ENCODE results near the gene DNAJC22.
A peak's percentile ranks its signal among the peaks of the same experiment; 100 is the strongest.

The DNAJC22 gene

GRCh38 chr12:49334226-49334625 is 12.5 kb upstream of the DNAJC22 start:
- no peak overlapping the region for H3K4me3 ChIP-seq
- H3K27ac ChIP-seq = no peak overlapping the region
- no peaks in the 10 kb centered on the region for H3K9me3 ChIP-seq (ENCODE audit: low read depth, low read length)
- DNase-seq (ENCODE audit: low read depth, low spot score) = no peak
- H3K36me3 ChIP-seq (ENCODE audit: insufficient read depth, low read length) = peaks cover 15% of the 10 kb centered on the region; the same call in 1 of the 2 replicates
- H3K9ac ChIP-seq (ENCODE audit: insufficient read length) = no peak overlapping the region
- TF ChIP-seq FOXP2 (optimal IDR thresholded peaks at IDR 0.05; ENCODE audit: control extremely low read depth, extremely low read length, insufficient read depth) (no peak), POLR2AphosphoS5 (IDR thresholded peaks at IDR 0.05; ENCODE audit: borderline replicate concordance, low read depth, low read length) (no peak), EZH2 (IDR thresholded peaks at IDR 0.05) (no peak)

- peaks cover 11% of the 10 kb centered on the region; the same call in 1 of the 2 replicates for H3K36me3 ChIP-seq (ENCODE audit: insufficient read depth, low read length)
- H3K27ac ChIP-seq = no peak overlapping the region
- no peak overlapping the region for H3K4me3 ChIP-seq
- no peak for TF ChIP-seq FOXP2 (optimal IDR thresholded peaks at IDR 0.05; ENCODE audit: control extremely low read depth, extremely low read length, insufficient read depth)
- TF ChIP-seq POLR2AphosphoS5 (IDR thresholded peaks at IDR 0.05; ENCODE audit: borderline replicate concordance, low read depth, low read length) = no peak
- no peak for TF ChIP-seq EZH2 (IDR thresholded peaks at IDR 0.05)
- no peaks in the 10 kb centered on the region for H3K9me3 ChIP-seq (ENCODE audit: low read depth, low read length)
- DNase-seq (ENCODE audit: low read depth, low spot score) = no peak
- no peak overlapping the region for H3K9ac ChIP-seq (ENCODE audit: insufficient read length)
Measured at GRCh38 chr12:49334681-49335080, 12.0 kb upstream of the DNAJC22 start.

- Histone ChIP-seq H3K27ac (no peak overlapping the region), H3K36me3 (ENCODE audit: insufficient read depth, low read length) (peaks cover 4% of the 10 kb centered on the region; the same call in 1 of the 2 replicates), H3K9ac (ENCODE audit: insufficient read length) (no peak overlapping the region), H3K4me3 (no peak overlapping the region), H3K9me3 (ENCODE audit: low read depth, low read length) (no peaks in the 10 kb centered on the region)
- TF ChIP-seq FOXP2 (optimal IDR thresholded peaks at IDR 0.05; ENCODE audit: control extremely low read depth, extremely low read length, insufficient read depth) (no peak), POLR2AphosphoS5 (IDR thresholded peaks at IDR 0.05; ENCODE audit: borderline replicate concordance, low read depth, low read length) (no peak), EZH2 (IDR thresholded peaks at IDR 0.05) (no peak)
- DNase-seq (ENCODE audit: low read depth, low spot score) = no peak
Measured at GRCh38 chr12:49335118-49335954, 11.4 kb upstream of the DNAJC22 start.

GRCh38 chr12:49335955-49336644 is 10.6 kb upstream of the DNAJC22 start:
- TF ChIP-seq POLR2AphosphoS5 (IDR thresholded peaks at IDR 0.05; ENCODE audit: borderline replicate concordance, low read depth, low read length) (no peak), EZH2 (IDR thresholded peaks at IDR 0.05) (no peak), FOXP2 (optimal IDR thresholded peaks at IDR 0.05; ENCODE audit: control extremely low read depth, extremely low read length, insufficient read depth) (no peak)
- peak overlapping the region; percentile 87 for H3K4me3 ChIP-seq
- no peaks in the 10 kb centered on the region for H3K9me3 ChIP-seq (ENCODE audit: low read depth, low read length)
- H3K9ac ChIP-seq (ENCODE audit: insufficient read length) = no peak overlapping the region
- H3K27ac ChIP-seq = no peak overlapping the region
- no peak for DNase-seq (ENCODE audit: low read depth, low spot score)
- H3K36me3 ChIP-seq (ENCODE audit: insufficient read depth, low read length) = no peaks in the 10 kb centered on the region

- DNase-seq (ENCODE audit: low read depth, low spot score) = no peak
- Histone ChIP-seq H3K9me3 (ENCODE audit: low read depth, low read length) (no peaks in the 10 kb centered on the region), H3K4me3 (peak within 1 kb of the TSS; percentile 87), H3K36me3 (ENCODE audit: insufficient read depth, low read length) (no peaks in the 10 kb centered on the region), H3K27ac (peak within 1 kb of the TSS; percentile 49; the same call in 1 of the 2 replicates), H3K9ac (ENCODE audit: insufficient read length) (peak within 1 kb of the TSS; percentile 70)
- TF ChIP-seq EZH2 (IDR thresholded peaks at IDR 0.05) = no peak
- peak; percentile 67 for TF ChIP-seq POLR2AphosphoS5 (IDR thresholded peaks at IDR 0.05; ENCODE audit: borderline replicate concordance, low read depth, low read length)
Measured at GRCh38 chr12:49336645-49337584, 9.8 kb upstream of the DNAJC22 start, which contains the start of gene C1QL4. C1QL4 (minus strand) TSS chr12:49337188; CDS start chr12:49336477, 711 bp downstream.

GRCh38 chr12:49338830-49339463 is 7.7 kb upstream of the DNAJC22 start:
- Histone ChIP-seq H3K9me3 (ENCODE audit: low read depth, low read length) (no peaks in the 10 kb centered on the region), H3K4me3 (no peak overlapping the region), H3K9ac (ENCODE audit: insufficient read length) (no peak overlapping the region), H3K36me3 (ENCODE audit: insufficient read depth, low read length) (no peaks in the 10 kb centered on the region), H3K27ac (peak overlapping the region; percentile 15; the same call in 1 of the 2 replicates)
- DNase-seq (ENCODE audit: low read depth, low spot score) = no peak
- TF ChIP-seq POLR2AphosphoS5 (IDR thresholded peaks at IDR 0.05; ENCODE audit: borderline replicate concordance, low read depth, low read length) = no peak
- no peak for TF ChIP-seq EZH2 (IDR thresholded peaks at IDR 0.05)

GRCh38 chr12:49339464-49339861 is 7.2 kb upstream of the DNAJC22 start:
- H3K9ac ChIP-seq (ENCODE audit: insufficient read length) = no peak overlapping the region
- no peaks in the 10 kb centered on the region for H3K9me3 ChIP-seq (ENCODE audit: low read depth, low read length)

More at GRCh38 chr12:49339464-49339861, 7.2 kb upstream of the DNAJC22 start:
- H3K4me3 ChIP-seq = no peak overlapping the region
- no peaks in the 10 kb centered on the region for H3K36me3 ChIP-seq (ENCODE audit: insufficient read depth, low read length)
- peak overlapping the region; percentile 15; the same call in 1 of the 2 replicates for H3K27ac ChIP-seq
- TF ChIP-seq EZH2 (IDR thresholded peaks at IDR 0.05) (no peak), POLR2AphosphoS5 (IDR thresholded peaks at IDR 0.05; ENCODE audit: borderline replicate concordance, low read depth, low read length) (no peak), FOXP2 (optimal IDR thresholded peaks at IDR 0.05; ENCODE audit: control extremely low read depth, extremely low read length, insufficient read depth) (no peak)
- DNase-seq (ENCODE audit: low read depth, low spot score) = no peak

Measured in SK-N-MC (cell line).